ENCODE data around the gene ZAP70.

The ZAP70 gene

DNA sequence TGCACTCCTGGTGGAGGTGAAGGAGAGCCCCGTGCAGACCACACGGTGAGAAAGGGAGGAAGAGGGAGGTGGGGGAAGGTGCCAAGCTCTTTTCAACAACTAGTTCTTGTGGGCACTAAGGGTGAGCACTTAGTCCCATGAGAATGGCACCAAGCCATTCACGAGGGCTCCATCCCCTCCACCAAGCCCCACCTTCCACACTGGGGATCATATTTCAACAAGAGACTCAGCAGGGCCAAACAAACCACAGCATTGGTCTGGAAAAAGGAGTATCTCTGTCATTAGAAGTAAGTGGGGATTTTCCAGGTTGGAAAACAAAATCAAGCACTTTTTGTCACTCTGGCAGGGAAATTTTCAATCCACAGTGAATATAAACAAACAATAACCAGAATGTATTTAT is 38.4 kb downstream of the ZAP70 start:
- DNase-seq (ENCODE audit: low read depth in 2 of 2): no peak

DNA sequence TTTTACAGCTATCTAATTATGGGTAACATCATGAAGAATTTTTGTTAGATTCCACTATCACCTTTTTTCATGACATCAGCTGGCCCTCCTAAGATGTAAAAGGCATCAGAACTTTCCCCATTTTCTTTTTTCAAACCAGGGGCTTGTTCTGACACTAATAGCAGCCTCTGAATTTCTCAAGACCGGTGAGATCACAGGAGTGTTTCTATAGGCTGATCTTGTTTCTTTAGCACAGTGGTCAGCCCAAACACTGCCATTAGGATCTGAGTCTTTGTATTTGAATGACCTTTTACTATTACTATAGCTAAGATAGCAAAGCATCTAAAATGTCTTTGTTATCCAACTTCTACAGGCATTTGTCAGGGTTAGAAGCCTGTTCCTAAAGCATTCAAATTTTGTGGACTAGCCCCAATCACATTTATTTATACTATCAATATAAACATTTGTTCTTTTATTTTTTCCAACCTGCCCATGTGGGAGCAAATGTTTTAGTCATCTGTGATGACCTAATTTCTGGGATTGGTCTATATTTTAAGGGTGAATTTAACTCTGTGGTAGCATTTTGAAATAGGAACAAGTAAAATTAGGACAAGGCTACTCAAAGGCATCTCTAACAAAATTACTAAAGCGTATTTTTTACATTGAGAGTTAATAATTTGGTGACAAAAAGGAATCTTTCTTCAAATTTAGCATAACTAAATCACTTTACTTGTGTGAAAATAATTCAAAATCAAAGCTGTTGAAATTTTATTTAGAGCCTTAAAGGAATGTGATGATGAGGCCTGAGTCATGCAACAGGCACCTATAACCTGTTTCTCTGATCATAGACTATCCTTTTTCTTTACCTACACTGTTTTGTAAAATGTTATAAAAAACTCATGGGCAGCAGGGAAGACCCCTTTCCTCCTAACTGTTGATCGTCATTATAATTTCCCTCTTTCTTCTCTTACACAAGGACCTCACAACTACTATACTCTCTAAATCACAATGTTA is 39.3 kb downstream of the ZAP70 start:
- DNase-seq (ENCODE audit: low read depth in 2 of 2): no peak

DNA sequence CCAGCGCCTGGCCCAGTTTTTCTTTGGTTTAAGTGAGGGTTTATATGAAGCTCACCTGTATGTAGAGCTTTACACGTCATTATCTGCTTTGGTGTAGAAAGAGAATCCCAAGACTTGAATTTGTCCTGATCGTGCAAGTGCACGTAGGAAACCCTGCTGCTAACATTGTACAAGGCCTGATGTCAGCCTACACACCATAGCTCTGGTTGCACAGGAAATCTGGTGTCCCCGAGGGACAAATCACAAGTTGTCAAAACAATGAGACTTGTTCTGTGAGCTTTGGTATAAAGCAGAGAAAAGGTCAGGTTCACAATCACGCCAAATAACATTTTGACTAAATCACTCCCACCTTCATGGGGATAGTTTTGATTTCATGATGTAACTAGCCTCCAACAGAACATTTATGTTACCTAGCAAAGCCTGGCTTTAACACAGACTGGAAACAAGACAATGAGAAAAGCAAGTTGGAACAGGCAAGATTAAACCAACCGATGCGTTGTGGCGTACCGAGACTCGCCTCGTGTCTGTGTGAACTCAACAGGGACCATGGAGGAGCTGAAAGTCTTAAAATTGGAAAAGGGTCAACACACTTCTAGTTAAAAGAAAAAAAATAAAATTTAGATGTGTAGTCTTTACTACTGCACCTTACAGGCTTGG is 41.4 kb downstream of the ZAP70 start:
- no peak for DNase-seq (ENCODE audit: low read depth in 2 of 2)

DNA sequence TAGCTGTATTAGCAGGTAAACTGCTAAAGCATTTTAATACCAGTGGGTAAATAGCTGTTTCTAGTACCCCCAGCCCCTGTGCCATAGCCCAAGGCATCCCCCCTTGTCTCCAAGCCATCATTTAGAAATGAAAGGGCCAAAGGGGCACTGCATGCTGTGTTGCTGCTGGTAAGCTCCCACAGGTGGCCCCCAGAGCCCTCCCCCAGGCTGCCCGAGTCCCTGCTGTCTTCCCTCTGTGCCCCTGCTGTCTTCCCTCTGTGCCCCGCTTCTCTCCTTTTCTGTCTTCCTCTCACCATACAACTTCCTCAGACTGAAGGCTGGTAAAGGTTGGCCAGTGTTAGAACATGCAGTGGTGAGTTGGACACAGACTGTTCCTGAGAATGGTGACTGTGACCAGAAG is 42.1 kb downstream of the ZAP70 start:
- no peak for DNase-seq (ENCODE audit: low read depth in 2 of 2)

DNA sequence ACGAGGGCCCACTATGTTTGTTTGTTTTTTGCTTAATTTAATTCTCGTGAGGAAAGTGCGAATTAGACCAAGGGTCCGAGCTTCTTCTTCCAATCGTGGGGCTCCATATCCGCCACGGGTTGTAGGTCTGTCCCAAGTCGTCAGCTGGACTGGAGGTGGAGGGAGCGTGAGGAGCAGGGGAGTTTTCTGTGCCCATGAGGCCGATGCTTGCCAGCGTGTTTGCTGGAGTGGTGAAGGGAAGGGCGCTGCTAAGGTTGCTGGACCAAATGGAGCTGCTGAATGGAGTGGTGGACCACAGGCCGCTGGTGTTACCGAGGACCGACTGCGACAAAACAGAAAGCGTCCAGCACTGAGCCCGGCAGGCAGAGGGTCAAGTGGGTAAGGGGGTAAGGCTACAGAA is 43.7 kb downstream of the ZAP70 start:
- DNase-seq (ENCODE audit: low read depth in 2 of 2): no peak

DNA sequence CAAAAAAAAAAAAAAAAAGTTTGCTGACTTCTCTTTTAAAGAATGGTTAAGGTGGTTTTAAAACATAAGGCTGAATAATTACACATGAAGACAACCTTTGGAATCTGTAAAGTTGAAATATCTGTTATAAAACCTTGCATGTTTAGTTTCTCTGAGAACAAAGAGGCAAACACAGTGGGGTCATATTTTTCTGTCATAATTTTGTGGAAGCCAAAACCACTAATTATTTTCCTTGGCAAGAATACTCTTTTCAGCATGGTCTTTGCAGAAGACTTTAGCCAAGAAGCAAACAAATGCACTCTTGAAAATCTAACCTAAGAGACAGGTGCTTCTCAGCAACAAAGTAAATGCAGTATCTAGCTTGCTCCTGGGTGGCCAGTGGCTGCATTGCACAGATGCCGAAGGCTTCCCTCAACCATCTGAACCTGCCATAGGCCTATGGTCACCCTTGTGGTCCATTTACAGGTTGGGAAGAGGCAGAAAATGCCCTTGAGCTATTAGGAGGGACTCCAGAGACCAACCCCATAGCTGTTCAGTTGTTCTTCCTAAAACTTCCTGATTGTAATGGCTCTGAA is 44.8 kb downstream of the ZAP70 start:
- DNase-seq (ENCODE audit: low read depth in 2 of 2): no peak

DNA sequence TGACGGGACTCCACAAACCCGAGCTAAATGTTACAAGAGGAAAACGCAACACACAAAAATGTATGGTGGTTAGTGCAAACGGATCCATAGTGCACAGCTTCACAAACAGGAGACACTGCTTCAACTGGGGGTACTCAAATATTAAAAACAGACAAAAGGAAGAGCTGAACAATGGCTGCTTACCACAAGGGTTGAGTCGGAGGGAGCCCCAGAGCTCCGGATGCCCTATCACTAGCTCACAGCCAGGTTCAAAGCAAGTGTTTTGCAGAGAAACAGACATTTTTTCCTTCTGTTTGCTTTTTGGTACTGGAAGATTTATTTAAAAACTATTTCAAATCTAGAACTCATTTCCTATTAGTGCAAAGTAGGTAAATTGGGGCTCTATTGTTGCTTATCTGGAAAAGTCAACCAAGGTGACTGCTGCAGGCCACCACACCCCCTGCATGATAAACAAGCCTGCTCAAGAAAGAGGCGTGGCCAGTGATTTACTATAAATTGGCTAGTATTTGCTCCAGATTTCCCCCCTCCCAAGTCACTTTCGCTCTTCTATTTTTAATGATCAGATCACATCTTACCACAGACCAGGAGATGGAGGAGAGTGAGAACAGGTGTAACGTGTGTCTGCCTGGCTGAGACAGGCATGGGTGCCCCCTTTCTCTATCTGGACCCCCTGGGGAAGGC is 46.5 kb downstream of the ZAP70 start:
- no peak for DNase-seq (ENCODE audit: low read depth in 2 of 2)

DNA sequence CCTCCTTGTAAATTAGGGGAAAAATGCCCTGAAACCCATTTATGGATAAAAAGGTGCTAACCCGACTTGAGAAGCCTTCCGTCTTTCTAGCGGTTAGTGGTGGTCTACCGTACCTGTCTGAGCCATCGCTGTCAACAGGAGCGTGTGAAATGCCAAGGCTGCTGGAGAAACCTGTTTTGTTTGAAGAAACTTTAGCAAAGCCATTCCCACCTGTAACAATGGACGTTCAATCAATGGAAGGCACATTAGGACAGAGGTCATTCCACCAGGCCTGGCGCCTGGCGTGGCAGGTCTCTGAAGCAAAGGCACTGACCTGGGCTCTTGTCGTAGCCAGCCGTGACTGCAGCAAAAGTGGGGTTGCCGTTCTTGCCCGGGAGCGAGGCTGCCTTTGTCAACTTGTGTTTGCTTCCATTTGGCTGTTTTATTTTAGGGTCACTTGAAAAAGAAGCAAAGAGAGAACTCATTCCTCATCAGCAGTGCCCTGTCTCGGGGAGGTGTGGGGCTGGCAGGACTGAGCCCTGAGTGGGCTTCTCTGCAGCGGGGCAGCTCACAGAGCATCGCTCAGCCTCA is 47.2 kb downstream of the ZAP70 start:
- no peak for DNase-seq (ENCODE audit: low read depth in 2 of 2)

DNA sequence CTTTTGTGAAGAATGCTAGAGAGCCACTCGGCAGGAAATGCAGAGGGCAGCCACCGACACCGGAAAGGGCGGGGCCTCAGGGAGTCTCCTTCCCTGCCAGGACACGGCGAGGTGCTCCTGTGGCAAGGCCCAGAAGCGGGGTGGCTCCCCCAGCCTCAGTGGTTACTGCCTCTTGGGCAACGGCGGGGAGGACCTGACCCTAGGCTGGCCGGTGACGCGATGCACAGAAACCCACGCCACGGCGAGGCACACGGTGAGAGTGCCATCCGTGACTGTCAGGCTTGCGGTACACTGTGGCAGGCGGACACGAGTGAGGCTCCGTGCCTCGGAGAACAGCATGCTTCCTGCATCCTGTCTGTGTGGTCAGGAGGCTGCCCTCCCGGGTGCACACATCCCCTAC is 47.8 kb downstream of the ZAP70 start:
- DNase-seq (ENCODE audit: low read depth in 2 of 2): no peak

DNA sequence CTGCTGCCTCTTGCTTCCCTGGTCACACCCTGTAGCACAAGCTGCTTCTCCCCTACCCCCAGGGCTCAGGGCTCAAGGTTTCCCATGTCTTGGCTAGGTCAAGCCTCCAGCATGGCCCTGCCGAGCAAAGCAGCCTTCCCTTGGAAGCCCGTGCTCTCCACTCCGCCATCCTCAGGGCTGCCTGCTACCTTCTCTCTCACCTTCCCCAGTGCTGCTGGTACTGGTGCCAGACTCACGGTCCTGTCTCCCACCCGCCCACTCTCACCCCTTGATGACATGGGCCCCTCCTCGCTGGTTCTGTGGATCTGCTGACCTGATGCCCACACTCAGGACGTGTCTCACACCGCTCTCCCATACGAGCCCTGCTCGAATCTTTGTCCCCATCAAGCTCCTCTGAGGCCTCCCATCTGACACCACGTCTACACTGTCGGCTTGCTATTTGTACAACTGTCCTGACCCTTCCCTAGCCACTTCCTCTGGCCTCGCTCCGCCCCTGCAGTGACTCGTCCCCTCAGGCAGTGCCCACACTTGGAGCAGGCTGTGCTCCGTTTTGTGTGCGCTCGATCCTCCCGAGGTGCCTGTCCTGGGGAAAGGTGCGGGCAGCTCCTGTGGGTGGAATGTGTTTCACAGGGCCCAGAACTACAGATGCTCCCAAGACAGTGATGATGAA is 49.9 kb downstream of the ZAP70 start:
- DNase-seq (ENCODE audit: low read depth in 2 of 2): no peak

DNA sequence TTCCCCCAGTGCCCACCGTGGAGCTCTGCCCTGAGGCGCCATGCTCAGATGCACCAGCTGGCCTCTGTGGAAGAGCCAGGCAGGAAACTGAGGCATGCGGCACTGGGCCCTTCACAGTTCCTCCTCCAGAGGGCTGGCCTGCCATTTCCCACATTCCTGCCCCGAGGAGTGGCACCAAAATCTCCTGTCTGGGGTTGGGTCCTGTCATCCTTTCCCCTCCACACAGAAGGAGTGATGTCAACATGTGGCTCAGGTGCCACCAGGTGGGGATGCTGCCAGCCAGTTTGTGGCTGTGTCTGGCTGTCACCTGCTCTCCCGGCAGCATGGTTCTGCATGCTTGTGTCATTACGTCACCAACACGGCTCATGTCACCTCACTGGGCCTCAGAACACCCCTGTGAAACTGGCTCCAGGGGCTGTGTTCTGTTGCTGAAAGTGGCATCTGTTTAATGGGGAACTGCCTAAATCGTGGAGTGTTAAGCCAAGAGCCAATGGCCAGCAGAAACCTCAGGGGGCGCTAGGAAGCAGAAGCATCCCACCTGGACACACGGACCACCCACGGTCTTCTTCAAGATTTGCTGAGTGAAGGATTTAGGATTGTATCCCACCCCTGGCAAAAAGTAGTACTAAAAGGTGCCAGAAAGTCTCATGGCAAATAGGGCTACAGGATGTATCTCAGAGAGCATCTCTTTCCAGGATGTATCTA is 51.3 kb downstream of the ZAP70 start:
- no peak for DNase-seq (ENCODE audit: low read depth in 2 of 2)

DNA sequence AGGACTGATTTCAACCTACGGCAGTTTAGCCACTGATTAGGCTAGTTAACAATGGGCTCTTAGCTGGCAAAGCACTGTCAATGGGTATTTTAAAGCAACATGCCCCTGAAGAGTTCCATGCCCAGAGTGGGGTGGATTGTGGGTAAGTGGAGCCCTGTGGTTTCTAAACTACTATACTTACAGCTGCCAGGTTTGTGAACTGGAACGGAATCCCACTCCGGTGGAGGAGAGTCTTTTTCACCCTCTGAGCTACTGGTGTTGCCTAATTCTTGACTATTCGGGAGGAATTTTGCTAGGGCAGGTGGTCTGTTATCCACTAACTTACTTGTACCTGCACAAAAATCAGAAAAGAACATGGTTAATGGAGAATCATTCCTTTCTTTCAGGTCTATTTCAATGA is 52.6 kb downstream of the ZAP70 start:
- no peak for DNase-seq (ENCODE audit: low read depth in 2 of 2)

DNA sequence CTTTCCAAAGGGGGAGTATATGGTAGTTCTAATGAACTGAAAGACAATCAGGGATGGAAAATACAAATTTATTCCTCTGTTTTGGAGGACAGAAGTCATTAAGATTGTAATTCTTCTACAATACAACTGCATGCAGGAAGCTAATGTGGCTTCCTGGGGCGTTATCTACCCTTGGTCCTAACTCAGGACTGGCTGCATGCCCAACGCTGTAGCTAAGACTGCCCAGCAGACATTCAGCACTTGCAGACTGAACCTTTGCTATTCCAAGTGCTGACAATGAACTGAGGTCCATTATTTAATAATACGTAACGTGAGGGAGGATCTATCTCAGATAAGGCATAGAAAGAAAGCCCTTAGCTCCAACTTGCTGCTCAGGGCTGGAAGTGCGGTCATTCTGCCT is 53.2 kb downstream of the ZAP70 start:
- DNase-seq (ENCODE audit: low read depth in 2 of 2): no peak

DNA sequence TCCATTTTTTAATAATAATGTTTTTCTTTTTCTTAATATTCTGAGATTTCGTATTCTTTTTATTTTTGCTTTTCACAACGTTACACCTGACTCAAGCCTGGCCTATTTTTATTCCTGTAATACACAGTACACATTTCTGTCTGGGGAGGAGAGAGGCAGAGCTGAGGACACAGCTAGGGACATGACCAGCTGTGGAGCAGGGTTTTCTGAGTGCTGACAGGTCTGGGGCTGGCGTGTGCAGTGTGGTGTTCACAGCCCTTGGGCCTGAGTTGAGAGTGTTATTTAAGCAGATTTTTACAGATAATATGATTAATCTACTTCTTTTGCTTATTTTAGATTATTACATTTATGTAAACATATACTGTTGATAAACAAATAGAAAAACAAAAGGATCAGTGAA is 55.9 kb downstream of the ZAP70 start:
- no peak for DNase-seq (ENCODE audit: low read depth in 2 of 2)

DNA sequence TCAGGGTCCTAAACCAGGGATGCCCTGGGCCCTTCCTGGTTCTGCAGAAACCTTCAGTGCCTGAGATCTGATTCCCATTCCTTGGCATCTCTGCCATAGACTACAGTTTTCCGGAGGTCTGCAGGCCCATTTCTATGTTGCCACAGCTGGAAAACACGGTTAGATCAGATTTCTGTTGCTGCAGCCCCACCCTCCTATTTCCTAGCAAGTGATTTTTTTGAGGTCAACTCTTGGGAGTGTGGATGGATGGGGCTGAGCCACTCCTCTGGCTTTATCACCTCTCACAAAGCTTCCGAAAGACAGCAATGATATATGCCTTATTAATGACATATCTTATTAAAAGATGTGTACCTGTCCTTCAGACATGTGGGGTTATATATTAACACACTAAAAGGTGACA is 56.3 kb downstream of the ZAP70 start:
- DNase-seq (ENCODE audit: low read depth in 2 of 2): no peak

DNA sequence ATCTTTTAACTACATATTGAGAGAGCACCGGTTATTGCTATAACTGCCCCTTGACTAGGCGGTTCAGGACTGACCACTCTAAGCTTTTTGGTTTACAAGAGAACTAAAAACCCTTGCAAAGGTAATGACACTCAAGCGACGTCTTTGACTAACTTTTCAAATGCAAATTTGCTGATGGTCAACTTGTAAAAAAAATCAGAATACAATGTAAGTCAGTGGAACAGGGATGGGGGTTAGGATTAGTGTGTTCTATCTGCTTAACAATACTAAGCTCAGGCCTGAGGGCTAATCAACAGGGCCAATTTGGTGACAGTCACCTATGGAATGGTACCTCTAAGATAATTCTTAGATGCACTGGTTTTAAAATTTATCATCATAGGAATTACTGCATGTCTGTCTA is 57.1 kb downstream of the ZAP70 start:
- DNase-seq (ENCODE audit: low read depth in 2 of 2): no peak

DNA sequence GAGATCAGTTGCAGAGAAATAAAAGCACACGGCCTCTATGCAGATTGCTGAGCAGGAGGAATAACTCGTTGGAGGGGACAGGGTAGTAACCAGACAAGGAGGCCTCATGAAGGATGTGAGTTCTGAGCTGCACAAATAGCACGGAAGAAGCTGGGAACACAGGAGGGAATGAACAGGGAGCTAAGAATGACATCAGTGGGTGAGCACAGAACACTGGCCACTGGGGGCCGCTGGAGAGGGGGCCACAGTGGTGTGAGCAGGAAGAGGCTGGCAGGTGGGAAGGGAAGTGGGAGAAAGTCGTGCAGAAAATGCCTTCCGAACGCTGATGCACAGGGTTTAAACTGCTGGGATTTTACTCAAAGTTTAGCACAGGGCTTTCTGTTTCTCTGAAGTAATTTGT is 61.0 kb downstream of the ZAP70 start:
- no peak for DNase-seq (ENCODE audit: low read depth in 2 of 2)

DNA sequence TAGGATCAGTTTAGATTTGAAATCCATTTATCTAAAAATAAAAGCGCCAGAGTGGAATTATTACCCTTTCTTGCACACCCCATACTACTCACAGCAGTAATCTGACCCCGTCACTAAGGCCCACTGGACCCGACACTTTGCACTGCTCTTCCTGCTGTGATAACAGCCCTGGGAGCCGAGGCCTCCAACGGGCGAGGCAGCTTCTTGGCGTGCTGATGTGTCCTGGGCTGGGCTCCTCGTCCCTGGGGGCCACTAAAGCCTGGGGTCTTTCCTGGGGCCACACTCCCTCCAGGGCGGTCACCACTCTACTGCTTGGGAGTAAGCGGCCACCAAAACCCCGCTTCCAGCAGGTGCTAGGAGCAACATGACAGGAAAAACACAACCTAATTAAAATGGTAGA is 61.7 kb downstream of the ZAP70 start:
- no peak for DNase-seq (ENCODE audit: low read depth in 2 of 2)

DNA sequence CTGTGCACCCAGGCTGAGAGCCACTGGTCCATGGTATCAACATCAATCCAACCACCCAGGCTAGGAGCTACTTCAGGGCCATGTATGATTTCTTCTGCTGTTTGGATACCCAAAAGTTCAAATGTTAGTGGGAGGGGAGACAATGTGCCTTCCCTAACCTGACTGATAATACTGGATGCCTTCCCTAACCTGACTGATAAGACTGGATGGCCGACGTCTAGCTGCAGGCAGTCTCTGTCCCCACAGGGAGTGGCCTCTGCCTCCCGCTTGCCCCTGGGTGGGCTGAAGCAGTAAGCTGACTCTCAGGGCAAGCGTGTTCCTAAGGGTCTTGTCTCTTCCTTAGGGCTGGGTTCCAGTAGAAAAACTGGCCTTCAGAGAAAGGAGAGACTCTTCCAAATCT is 65.8 kb downstream of the ZAP70 start:
- no peak for DNase-seq (ENCODE audit: low read depth in 2 of 2)

DNA sequence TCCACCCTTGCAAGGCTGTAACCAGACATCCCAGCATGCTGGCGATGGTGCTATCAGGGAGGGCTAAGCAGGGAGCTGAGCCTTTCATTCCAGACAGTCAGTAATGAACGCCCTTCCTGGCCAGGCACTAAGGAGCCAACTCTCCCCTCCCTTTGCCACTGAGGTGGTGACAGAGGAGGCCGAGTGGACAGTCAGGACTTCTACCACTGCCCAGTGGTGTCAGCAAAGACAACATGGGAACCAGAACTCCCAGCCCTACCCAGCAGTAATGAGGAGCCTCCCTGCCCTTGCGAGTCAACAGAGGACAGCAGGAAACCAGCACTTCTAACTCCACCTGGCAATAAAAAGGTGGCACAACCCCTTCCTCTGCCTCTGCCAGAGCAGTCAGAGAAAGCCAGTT is 68.6 kb downstream of the ZAP70 start:
- DNase-seq (ENCODE audit: low read depth in 2 of 2): no peak

DNA sequence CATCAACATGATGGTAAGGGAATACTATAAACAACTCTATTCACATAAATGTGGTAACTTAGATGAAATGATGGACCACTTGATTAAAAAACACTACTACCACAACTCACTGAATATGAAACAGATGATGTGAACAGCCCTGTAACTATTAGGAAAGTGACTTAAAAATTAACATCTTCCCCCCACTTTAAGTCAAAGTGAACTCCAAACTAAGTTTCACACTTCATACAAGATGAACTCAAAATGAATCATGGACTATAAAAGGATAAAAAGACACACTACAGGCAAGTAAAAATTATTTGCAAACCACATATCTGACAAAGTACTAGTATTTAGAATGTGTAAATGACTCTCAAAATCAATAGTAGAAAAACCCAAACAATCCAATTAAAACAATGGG is 71.6 kb downstream of the ZAP70 start:
- DNase-seq (ENCODE audit: low read depth in 2 of 2): no peak

All from stimulated activated CD8-positive, alpha-beta memory T cell treated with anti-CD3 and anti-CD28 coated beads, Interleukin-7, amount 100 ng/mL, for 1 hour (primary cell).